Measurements from ENCODE around the gene RFLNA.

RFLNA gene, protein sequence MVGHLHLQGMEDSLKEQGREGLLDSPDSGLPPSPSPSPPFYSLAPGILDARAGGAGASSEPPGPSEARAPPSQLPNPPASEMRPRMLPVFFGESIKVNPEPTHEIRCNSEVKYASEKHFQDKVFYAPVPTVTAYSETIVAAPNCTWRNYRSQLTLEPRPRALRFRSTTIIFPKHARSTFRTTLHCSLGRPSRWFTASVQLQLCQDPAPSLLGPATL

DNA sequence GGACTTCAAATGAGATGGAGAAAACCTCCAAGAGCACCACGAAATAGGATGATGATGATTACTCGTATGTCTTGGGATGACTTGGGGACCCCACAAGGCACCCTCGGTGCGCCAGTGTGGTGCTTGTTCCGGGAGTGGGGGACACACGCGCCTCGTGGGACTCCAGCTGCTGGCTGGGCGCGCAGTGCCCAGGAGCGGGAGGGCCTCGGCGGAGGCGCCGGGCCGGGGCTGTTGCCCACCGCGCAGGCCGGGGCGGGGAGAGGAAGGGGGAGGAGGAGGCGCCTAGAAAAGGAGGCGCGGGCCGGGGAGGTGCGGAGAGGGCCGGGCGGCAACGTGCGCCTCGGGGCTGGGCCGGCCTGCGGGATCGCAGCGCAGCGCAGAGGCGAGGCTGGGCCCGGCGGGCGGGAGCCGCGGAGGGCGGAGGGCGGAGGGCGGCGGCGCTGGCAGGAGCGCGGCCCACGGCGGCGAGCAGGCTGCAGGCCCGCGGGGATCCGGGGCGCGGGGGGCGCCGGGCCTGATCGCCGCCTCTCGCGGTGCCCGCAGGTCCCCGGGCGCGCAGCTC is at the start of gene RFLNA:
Gene RFLNA, plus strand, starts transcription at position 314 of the 562 bp plus-strand sequence. CDS start 337 bp downstream, outside the sequence.
- no peak for DNase-seq

DNA sequence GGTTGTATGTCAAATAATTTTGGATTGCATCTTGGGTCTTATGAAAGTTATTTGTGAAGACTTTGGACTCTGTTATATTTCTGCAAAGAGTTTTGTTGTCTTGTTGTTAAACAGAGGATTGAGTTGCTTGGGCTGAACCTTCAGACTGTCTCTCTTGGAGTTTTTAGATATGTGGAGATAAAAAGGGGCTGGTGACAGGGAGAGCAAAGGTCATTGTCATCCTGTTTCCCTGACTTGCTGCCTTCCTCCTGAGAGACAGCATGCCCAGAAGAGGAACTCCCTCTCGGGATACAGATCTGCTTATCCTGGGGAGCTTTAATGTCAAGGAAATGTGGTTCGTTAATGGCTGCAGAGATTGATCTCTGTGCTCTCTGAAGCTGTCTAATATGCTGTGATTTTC is 47.6 kb upstream of the RFLNA start:
- DNase-seq = no peak

DNA sequence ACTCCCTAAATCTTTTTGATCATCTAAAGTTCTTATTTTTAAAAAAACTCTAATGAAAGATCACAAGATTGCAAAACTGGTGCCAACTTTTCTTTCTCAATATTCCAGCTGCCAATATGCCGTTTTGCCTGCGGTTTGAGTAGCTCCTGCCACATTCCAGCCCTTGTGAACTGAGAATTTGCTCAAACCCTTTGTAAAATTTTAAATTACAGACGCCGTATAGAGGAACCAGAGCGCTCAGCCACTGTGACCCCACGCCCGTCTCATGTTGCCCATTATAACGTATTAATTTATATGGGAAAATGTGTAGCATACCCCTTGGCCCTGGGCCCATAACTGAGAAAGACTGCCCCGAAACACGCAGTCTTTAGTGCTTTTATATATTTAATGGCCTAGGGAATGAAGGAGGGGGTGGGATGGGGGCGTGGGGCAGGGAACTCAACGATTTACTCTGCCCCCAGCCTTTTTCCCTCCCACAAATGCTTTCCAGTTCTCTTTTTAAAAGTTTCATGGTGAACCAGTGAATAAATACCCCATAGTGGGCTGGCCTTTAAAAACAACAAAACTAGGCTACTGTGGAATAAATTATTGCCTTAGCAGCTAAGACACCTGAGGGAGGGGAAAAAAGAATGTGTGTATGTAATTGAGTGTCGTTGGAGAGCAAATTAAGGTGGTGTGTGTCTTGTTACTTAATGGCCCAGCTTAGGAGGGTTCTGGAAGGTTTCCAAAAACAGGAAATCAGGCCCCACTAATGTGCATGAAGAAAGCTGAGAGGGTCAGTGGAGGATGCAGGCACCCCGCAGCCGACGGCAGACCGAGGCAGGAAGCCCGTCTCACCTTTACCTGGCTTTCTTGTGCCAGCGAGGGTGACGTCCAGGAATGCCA is 45.7 kb upstream of the RFLNA start:
- no peak for DNase-seq

DNA sequence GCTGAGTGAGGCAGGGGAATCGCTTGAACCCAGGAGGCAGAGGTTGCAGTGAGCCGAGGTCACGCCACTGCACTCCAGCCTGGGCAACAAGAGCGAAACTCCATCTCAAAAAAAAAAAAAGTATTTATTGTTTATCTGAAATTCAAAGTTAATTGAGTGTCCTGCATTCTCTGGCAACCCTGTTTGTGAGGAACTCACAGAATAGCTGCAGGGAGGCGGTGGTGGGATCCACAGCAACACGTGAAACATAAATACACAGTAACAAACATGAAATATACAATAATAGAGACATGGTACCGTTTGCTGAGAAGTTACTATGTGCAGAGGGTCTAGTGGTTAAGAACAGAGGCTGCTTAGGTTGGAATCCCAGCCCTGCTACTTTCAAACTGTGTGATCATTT is 43.7 kb upstream of the RFLNA start:
- no peak for DNase-seq

- no peak for DNase-seq
Measured at GRCh38 chr12:124252964-124253363, 41.9 kb upstream of the RFLNA start.

GRCh38 chr12:124254126-124254525 is 40.8 kb upstream of the RFLNA start:
- DNase-seq = no peak

DNA sequence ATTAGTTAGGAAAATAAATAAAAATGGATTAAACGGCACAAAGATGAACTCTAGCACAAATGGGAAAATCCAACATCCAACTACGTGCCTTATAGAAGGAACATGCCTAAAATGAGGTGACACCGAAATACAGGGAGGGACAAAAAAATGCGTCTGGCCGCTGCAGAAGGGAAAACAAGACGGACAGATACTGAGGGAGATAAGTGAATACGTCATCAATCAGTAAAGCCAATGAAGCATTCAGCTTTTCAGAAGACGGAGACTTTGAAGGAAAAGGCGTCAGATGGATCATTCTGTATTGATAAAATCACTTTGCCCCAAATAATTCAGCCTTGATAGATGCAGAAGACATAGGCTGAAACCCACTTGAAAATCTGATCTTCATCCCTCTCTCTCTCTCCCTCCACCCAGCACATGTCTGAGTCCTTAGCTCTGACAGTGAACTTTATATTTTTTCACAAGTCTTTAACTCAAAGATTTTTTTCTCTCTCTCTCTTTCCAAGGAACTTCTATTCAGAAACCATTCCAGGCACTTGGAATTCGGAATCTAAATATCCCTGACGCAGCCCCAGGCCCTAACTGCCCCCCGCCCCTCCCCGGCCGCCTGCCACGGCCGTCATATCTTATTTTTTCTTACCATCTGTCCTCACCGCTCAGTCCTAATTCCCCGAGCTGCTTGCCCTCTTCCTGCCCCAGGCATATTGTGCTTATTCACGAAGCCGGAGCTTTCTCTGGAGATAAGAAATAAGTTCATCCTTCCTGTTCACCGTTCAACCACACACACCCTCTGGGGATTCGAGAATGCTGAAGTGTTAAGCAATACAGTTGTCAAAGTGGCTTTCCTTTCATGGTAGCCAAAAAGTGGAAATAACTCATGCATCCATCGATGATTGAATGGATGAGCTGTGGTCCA is 35.5 kb upstream of the RFLNA start:
- no peak for DNase-seq

DNA sequence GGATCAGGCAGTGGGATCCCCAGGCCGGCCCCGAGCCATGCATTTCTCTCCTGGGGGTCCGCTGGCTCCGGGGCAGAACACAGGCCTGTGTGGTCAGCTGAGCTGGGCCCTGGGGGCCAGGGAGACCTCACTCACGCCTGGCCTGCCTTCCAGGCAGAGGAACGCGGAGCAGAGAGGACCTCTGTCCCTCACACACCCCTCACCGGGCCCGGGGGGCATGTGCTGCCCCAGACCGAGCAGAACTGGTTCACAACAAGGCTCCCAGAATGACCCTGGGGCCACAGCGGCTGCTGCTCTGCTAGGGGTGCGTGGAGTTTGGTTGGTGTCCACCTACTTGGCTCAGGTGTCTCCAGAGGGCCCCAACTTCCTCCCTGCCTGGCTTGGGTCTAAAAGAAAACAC is 33.0 kb upstream of the RFLNA start:
- no peak for DNase-seq

DNA sequence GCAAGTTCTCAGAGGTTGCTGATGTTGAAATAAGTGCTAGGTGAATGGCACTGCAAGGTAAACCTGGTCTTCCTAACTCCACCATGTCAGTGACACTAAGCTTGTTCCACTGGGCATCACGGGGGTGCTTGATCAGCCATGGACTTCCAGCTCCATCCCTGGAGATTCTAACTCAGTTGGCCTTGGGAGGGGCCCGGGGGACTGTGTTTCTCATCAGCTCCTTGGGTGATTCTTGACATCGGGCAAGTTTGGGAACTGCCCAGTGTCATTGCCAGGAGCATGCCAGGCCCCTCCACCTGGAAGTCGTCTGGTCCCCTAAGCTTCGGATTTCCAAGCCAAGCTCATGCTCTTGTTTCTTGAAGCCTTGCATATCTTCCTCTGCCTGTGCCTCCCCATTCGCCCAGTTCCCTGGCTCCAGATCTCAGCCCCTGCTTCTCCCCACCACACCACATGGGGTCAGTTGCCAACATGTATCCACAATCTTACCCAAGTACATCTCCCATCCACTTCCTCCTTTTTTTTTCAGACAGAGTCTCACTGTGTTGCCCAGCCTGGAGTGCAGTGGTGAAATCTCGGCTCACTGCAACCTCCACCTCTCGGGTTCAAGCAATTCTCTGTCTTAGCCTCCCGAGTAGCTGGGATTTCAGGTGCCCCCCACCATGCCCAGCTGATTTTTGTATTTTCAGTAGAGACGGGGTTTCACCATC is 30.7 kb upstream of the RFLNA start:
- DNase-seq = no peak

DNA sequence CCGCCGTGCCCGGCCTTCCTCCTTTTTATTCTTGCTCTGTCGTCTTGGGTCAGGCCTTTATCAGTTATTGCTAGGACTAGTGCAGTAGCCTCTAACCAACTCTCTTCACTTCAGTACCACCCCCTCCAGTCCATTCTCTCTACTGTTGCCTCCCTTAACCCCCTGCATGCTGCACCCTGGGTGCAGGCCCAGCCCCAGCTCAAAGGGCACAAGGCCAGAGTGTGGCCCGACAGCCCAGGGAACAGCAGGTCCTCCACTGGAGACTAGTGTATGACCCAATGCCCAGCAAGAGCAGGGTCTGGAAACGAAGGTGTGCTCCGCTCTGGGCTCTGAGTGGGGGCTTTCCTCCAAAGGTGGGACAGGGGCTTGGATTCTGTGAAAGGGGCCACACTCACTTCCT is 30.0 kb upstream of the RFLNA start:
- no peak for DNase-seq

DNA sequence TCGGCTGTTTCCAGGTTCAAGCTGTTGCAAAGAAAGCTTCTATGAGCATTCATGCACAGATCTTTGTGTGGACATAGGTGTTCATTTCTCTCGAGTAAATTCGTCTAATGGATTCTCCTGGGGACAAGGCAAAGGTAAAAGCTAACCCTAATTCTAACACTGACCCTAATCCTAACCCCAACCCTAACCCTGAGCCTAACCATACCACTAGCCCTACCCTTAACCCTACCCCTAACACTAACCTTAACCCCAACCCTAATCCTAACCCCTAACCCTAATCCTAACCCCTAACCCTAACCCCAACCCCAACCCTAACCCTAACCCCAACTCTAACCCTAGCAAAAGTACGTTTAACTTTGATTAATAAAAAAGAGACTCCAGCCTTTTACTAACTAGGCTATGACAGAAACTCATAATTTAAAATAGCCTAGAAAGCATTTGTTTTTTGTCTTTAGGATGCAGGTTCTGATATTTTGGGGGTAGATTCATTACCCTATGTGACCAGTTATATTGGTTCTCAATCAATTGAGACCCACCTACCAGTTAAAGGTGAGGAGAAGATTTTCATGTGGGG is 27.6 kb upstream of the RFLNA start:
- DNase-seq = no peak

DNA sequence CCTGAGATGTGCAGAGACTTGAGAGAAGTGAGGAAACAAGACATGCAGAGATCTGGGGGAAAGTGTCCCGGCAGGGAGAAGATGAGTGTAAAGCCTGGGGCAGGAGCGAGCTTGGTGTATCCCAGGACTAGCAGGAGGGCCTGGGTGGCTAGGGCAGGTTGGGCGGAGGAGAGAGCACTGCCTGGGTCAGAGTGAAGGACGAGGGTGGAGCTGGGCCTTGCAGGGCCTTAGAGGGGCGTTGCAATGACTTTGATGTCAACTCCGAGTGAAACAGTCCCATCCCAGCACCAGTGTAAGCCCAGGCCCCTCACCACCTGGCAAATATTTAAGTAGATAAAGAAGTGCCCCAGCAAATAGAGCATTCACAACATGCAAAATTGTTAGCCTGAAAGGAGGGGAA is 24.2 kb upstream of the RFLNA start:
- DNase-seq = no peak

DNA sequence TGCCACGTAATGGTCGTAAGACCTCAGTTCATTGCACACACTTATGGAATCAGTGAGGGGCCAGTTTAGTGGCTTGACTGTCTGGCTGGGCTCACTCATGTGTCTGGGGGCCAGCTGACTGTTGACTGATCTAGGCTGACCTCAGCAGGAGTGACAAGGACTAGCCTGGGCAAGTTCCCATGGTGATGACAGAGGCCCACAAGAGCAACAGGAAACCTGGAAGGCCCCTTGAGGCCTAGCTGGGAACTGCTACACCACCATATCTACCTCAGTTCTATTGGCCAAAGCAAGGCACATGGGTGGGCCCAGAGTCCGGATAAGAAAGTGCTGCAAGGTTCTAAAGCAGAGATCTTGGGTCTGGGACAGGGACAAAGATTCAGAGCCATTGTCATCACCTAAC is 21.3 kb upstream of the RFLNA start:
- peak; percentile 32 to 60 for DNase-seq

- DNase-seq = no peak
Measured at GRCh38 chr12:124276337-124276736, 18.6 kb upstream of the RFLNA start.

GRCh38 chr12:124277394-124278241 is 17.3 kb upstream of the RFLNA start:
- no peak for DNase-seq

DNA sequence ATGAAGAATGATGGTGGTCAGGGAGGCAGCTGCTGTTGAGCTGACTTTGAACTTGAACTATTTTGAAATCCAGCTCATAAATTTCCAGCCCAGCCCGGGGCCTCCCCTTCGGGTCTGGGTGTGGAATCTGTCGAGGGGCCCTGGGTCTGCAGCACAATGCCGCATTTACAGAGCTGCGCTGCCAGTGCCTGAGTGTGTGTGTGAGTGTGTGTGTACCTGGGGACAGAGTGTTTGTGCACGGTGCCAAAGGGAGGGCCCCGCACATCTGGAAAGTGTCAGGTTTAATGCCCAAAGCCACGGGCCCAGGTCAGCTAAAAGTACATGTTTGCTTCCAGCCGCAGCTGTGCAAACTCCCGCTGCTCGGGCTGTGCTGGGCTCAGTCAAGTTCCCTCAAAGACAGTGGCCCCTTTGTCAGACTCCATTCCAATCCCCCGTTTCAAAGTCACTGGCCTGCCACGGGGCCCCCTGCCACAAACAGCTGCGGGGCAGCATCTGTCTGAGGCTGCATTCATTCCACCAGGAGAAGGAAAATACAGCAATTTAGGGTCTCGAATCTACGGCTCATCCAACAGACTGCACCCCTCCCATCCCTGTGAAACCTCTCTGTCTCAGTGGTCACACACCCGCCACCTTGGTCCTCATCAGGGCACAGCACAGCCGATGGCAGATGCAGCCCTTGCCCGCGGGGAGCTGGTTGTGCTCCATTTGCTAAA is 16.3 kb upstream of the RFLNA start:
- no peak for DNase-seq

- no peak for DNase-seq
Measured at GRCh38 chr12:124279315-124279714, 15.6 kb upstream of the RFLNA start.

DNA sequence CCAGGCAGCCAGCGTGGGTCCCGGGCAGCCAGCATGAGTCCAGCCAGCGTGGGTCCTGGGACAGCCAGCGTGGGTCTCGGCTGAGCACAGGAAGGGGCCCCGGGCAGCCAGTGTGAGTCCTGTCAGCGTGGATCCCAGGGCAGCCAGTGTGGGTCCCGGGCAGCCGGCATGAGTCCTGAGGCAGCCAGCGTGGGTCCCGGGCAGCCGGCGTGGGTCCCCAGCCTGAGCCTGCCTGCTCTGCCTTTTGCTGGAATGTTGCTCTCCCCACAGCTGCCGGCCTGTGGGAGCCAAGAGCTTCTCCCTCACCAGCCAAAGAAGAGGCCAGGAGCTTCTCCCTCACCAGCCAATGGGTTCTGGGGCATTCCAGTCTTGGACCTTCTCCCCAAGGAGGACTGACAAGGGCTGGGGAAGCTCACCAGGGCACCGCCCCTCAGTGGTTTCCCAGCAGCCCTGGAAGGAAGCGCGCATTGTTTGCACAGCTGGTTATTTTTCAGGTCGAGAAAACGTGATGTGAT is 15.0 kb upstream of the RFLNA start:
- no peak for DNase-seq

GRCh38 chr12:124281309-124281708 is 13.6 kb upstream of the RFLNA start:
- no peak for DNase-seq

- no peak for DNase-seq
Measured at GRCh38 chr12:124282287-124282686, 12.6 kb upstream of the RFLNA start.
